ENCODE data around the gene FREM2. TPM values are rescaled to one million over a fixed set of nuclear protein-coding genes. Genes with fewer than 3 reads are reported as not detected.

FREM2 gene, protein sequence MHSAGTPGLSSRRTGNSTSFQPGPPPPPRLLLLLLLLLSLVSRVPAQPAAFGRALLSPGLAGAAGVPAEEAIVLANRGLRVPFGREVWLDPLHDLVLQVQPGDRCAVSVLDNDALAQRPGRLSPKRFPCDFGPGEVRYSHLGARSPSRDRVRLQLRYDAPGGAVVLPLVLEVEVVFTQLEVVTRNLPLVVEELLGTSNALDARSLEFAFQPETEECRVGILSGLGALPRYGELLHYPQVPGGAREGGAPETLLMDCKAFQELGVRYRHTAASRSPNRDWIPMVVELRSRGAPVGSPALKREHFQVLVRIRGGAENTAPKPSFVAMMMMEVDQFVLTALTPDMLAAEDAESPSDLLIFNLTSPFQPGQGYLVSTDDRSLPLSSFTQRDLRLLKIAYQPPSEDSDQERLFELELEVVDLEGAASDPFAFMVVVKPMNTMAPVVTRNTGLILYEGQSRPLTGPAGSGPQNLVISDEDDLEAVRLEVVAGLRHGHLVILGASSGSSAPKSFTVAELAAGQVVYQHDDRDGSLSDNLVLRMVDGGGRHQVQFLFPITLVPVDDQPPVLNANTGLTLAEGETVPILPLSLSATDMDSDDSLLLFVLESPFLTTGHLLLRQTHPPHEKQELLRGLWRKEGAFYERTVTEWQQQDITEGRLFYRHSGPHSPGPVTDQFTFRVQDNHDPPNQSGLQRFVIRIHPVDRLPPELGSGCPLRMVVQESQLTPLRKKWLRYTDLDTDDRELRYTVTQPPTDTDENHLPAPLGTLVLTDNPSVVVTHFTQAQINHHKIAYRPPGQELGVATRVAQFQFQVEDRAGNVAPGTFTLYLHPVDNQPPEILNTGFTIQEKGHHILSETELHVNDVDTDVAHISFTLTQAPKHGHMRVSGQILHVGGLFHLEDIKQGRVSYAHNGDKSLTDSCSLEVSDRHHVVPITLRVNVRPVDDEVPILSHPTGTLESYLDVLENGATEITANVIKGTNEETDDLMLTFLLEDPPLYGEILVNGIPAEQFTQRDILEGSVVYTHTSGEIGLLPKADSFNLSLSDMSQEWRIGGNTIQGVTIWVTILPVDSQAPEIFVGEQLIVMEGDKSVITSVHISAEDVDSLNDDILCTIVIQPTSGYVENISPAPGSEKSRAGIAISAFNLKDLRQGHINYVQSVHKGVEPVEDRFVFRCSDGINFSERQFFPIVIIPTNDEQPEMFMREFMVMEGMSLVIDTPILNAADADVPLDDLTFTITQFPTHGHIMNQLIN (N-terminal part only)
- 0.54 TPM for total RNA-seq (ENCODE audit: unreplicated experiment)
- long read RNA-seq: 0 reads

DNA sequence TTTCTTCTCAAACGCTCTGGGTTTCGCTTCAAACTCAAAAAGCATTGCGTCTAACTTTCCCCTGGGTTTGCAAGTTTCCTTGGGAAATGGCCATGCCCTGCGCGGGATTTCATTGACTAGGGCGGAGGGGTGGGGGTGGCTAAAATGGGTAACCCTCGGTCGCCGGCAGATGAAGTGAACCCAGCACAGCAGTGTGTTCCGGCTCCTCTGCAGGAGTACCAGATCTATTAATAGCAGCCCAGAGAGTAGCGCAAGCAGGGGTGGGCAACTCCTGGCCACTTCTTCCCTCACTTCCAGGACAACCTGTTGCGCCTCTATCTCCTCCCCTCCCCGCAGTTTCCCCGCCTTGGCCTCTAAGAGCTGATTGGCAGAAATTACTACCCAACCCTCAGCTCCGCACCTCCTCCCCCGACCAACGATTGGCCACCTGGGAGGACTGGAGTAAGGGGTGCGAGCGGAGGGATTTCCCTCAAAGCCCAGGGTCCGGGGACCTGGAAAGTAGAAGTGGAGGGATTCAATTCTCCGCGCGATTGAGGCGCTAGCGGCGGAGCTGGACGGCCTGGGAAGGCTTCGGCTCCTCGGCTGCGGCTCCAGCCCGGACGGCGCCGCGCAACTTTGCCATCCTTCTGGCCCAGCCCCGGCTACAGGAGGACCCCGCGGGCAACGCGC is at the start of gene FREM2:
TSS of gene FREM2 (plus strand) at position 501 of the 669 bp plus-strand sequence. CDS start 268 bp downstream, outside the sequence.
- H3K4me1 Mint-ChIP-seq (ENCODE audit: low read depth, unreplicated experiment): peaks cover 4% of the 10 kb centered on the region
- DNase-seq: peak; percentile 51
- no peaks in the 10 kb centered on the region for H3K36me3 Mint-ChIP-seq (ENCODE audit: unreplicated experiment)
- no peak within 1 kb of the TSS for H3K27ac Mint-ChIP-seq (ENCODE audit: unreplicated experiment)
- peaks cover 2% of the 10 kb centered on the region for H3K9me3 Mint-ChIP-seq (ENCODE audit: unreplicated experiment)
- peak within 1 kb of the TSS; percentile 87 for H3K4me3 Mint-ChIP-seq (ENCODE audit: unreplicated experiment)
- H3K27me3 Mint-ChIP-seq (ENCODE audit: unreplicated experiment): peaks cover 3% of the 10 kb centered on the region
- TF ChIP-seq, protein P1, sequence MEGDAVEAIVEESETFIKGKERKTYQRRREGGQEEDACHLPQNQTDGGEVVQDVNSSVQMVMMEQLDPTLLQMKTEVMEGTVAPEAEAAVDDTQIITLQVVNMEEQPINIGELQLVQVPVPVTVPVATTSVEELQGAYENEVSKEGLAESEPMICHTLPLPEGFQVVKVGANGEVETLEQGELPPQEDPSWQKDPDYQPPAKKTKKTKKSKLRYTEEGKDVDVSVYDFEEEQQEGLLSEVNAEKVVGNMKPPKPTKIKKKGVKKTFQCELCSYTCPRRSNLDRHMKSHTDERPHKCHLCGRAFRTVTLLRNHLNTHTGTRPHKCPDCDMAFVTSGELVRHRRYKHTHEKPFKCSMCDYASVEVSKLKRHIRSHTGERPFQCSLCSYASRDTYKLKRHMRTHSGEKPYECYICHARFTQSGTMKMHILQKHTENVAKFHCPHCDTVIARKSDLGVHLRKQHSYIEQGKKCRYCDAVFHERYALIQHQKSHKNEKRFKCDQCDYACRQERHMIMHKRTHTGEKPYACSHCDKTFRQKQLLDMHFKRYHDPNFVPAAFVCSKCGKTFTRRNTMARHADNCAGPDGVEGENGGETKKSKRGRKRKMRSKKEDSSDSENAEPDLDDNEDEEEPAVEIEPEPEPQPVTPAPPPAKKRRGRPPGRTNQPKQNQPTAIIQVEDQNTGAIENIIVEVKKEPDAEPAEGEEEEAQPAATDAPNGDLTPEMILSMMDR (IDR thresholded peaks at IDR 0.05; ENCODE audit: partially characterized antibody, unreplicated experiment): no peak

DNA sequence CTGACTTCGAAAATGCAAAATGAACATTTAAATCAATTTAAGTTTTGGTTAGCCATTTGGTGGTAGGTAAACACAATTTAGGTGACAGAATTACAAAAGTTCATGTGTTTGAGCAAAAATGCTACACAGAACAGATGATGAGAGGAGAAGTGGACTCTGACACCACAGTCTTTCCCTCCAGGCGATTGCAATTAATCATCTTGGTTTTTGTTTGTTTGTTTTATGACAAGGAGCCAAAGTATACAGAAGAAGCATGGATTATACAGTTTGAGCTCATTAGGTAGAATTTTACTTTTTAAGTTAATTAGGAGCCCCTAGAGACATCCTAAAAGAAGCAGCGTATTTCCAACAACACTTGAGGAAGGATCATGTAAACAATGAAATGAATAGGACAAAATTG is 49.3 kb upstream of the FREM2 start:
- no peak for DNase-seq
- TF ChIP-seq, protein P1 (IDR thresholded peaks at IDR 0.05; ENCODE audit: partially characterized antibody, unreplicated experiment): no peak
- H3K4me3 Mint-ChIP-seq (ENCODE audit: unreplicated experiment): no peak overlapping the region
- no peak overlapping the region for H3K27ac Mint-ChIP-seq (ENCODE audit: unreplicated experiment)
- H3K4me1 Mint-ChIP-seq (ENCODE audit: low read depth, unreplicated experiment): peaks cover 2% of the 10 kb centered on the region
- no peaks in the 10 kb centered on the region for H3K36me3 Mint-ChIP-seq (ENCODE audit: unreplicated experiment)
- peaks cover 2% of the 10 kb centered on the region for H3K27me3 Mint-ChIP-seq (ENCODE audit: unreplicated experiment)
- H3K9me3 Mint-ChIP-seq (ENCODE audit: unreplicated experiment): no peaks in the 10 kb centered on the region

DNA sequence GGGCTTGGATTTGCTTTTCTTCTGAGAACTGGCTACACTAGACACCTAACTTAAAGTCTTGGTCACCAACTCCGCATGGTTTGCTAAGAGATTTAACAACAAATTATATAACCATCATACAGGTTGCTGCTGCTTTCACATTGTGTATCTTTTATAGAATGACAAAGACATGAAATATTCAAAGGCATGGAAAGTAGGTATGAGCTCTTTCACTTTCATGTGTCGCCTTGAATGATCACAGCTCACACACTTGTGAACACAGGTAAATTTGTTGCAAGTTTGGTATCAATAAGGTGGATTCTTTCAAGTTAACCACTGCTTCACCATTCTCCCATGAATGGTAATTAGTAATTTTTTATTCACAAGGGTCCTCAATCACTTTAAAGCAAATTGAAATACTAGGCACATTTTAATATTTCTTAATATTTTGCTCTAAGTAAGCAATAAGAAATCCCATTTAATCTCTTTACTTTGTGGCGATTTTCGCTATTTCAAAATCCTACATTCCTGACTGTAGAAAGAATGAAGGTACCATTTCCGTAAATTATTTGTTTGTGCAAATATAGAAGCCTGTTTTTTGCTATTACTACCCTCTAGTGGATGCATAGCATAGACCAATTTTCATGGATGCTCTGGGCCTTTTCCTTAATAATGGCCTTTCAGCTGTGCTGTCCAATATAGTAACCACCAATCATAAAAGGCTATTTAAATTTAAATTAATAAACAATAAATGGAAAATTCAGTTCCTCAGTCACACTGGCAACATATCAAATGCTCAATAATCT is 45.5 kb upstream of the FREM2 start:
- Mint-ChIP-seq H3K9me3 (ENCODE audit: unreplicated experiment) (no peaks in the 10 kb centered on the region), H3K4me1 (ENCODE audit: low read depth, unreplicated experiment) (peaks cover 2% of the 10 kb centered on the region), H3K4me3 (ENCODE audit: unreplicated experiment) (no peak overlapping the region), H3K27me3 (ENCODE audit: unreplicated experiment) (peaks cover 2% of the 10 kb centered on the region), H3K27ac (ENCODE audit: unreplicated experiment) (no peak overlapping the region), H3K36me3 (ENCODE audit: unreplicated experiment) (no peaks in the 10 kb centered on the region)
- TF ChIP-seq, protein P1 (IDR thresholded peaks at IDR 0.05; ENCODE audit: partially characterized antibody, unreplicated experiment): peak; percentile 23
- DNase-seq: no peak

DNA sequence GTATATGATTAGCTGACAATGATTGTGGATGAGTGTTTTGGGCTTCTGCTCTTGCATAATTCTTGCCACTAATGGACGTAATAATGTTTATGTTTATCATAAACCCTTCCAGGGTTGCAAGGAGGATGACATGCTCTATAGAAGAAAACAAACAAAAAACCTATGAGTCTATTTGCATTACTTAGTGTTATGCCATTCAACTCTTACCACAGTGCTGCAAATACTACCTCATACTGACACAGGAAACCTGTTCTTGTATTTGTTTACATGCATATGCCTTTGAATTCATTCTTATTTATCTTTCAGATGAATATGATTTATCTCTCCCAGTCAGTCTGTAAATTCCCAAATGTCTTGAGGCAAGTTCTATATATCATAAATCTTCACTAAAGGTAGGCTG is 39.6 kb upstream of the FREM2 start:
- Mint-ChIP-seq H3K36me3 (ENCODE audit: unreplicated experiment) (no peaks in the 10 kb centered on the region), H3K9me3 (ENCODE audit: unreplicated experiment) (no peaks in the 10 kb centered on the region), H3K27ac (ENCODE audit: unreplicated experiment) (no peak overlapping the region), H3K4me3 (ENCODE audit: unreplicated experiment) (no peak overlapping the region), H3K27me3 (ENCODE audit: unreplicated experiment) (no peaks in the 10 kb centered on the region), H3K4me1 (ENCODE audit: low read depth, unreplicated experiment) (no peaks in the 10 kb centered on the region)
- TF ChIP-seq, protein P1 (IDR thresholded peaks at IDR 0.05; ENCODE audit: partially characterized antibody, unreplicated experiment): no peak
- no peak for DNase-seq
